OCI-LY1 (cell line): Measurements from ENCODE around the gene ADAMTS17.

Experiments
- H2AFZ ChIP-seq: fragments of 200-600 bp; sonication (generic), shearing (Covaris generic); 2 replicates; pipeline ENCODE4 v1.6.0; 2014; ENCODE audit warnings: antibody characterized with exemption, mild to moderate bottlenecking, low read length
- H3F3A ChIP-seq: fragments of 200-600 bp; sonication (generic), shearing (Covaris generic); 2 replicates; pipeline ENCODE4 v1.6.0; 2014; ENCODE audit warnings: mild to moderate bottlenecking, antibody characterized with exemption, low read length, moderate library complexity; ENCODE audit not compliant: insufficient read depth
- H3K27ac ChIP-seq: fragments of 200-600 bp; sonication (generic); 2 replicates; pipeline ENCODE4 v1.5.1; 2014; ENCODE audit warnings: low read length, mixed run types, mild to moderate bottlenecking, low read depth; ENCODE audit not compliant: poor library complexity, severe bottlenecking
- H3K27me3 ChIP-seq: fragments of 200-600 bp; sonication (generic); 2 replicates; pipeline ENCODE4 v1.6.0; 2014; ENCODE audit warnings: antibody characterized with exemption, mild to moderate bottlenecking, low read length, moderate library complexity; ENCODE audit not compliant: insufficient read depth
- H3K36me3 ChIP-seq: fragments of 200-600 bp; sonication (generic); 2 replicates; pipeline ENCODE4 v1.6.1; 2014; ENCODE audit warnings: mild to moderate bottlenecking, antibody characterized with exemption, low read length, moderate library complexity, mixed read lengths; ENCODE audit not compliant: insufficient read depth
- H3K4me1 ChIP-seq: fragments of 200-600 bp; sonication (generic); 2 replicates; pipeline ENCODE4 v1.5.1; 2014; ENCODE audit warnings: mild to moderate bottlenecking, low read length, moderate library complexity; ENCODE audit not compliant: insufficient read depth, severe bottlenecking
- H3K4me2 ChIP-seq: fragments of 200-600 bp; sonication (generic), shearing (Covaris generic); 2 replicates; pipeline ENCODE4 v1.6.1; 2014; ENCODE audit warnings: low read length
- H3K4me3 ChIP-seq: fragments of 200-600 bp; sonication (generic); 2 replicates; pipeline ENCODE4 v1.5.1; 2014; ENCODE audit warnings: low read length, low read depth, mild to moderate bottlenecking, mixed read lengths; ENCODE audit not compliant: poor library complexity, severe bottlenecking
- H3K79me2 ChIP-seq: fragments of 200-600 bp; shearing (Covaris generic); 2 replicates; pipeline ENCODE4 v1.6.1; 2016; ENCODE audit warnings: mixed run types, low read length, mixed read lengths; ENCODE audit not compliant: insufficient read depth
- H3K9ac ChIP-seq: fragments of 200-600 bp; sonication (generic), shearing (Covaris generic); 2 replicates; pipeline ENCODE4 v1.6.1; 2014; ENCODE audit warnings: mild to moderate bottlenecking, low read length, mixed read lengths
- H3K9me2 ChIP-seq: fragments of 200-600 bp; sonication (generic), shearing (Covaris generic); 2 replicates; pipeline ENCODE4 v1.6.1; 2014; ENCODE audit warnings: low read depth, mild to moderate bottlenecking, low read length, mixed read lengths
- H3K9me3 ChIP-seq: fragments of 200-600 bp; shearing (Covaris generic); 2 replicates; pipeline ENCODE4 v1.6.1; 2014; ENCODE audit warnings: low read length, mixed read lengths
- H4K20me1 ChIP-seq: fragments of 200-600 bp; sonication (generic), shearing (Covaris generic); 2 replicates; pipeline ENCODE4 v1.6.0; 2016; ENCODE audit warnings: mild to moderate bottlenecking, low read length; ENCODE audit not compliant: insufficient read depth
- CTCF ChIP-seq: fragments of 200-600 bp; sonication (generic), shearing (Covaris generic); IDR thresholded peaks from 2 replicates; pipeline ENCODE4 v1.5.1; 2017; ENCODE audit warnings: mild to moderate bottlenecking, antibody characterized with exemption, low read length, moderate library complexity, mixed read lengths
- EZH2 ChIP-seq: fragments of 200-600 bp; sonication (generic), shearing (Covaris generic); IDR thresholded peaks from 2 replicates; pipeline ENCODE4 v1.8.0; 2017; ENCODE audit warnings: borderline replicate concordance, mixed run types, mild to moderate bottlenecking, antibody characterized with exemption, low read length, moderate library complexity, mixed read lengths

The ADAMTS17 gene

GRCh38 chr15:100083572-100083971 lies 258.2 kb downstream of the ADAMTS17 start:
- Histone ChIP-seq H3K4me2 (no peak overlapping the region), H3K79me2 (no peaks in the 10 kb centered on the region), H3K36me3 (no peaks in the 10 kb centered on the region), H3K9me2 (no peaks in the 10 kb centered on the region), H3K9me3 (no peaks in the 10 kb centered on the region), H3K9ac (no peak overlapping the region), H3K27me3 (no peaks in the 10 kb centered on the region), H4K20me1 (no peaks in the 10 kb centered on the region), H3K4me3 (no peak overlapping the region), H2AFZ (no peak overlapping the region), H3K27ac (no peak overlapping the region), H3F3A (no peaks in the 10 kb centered on the region), H3K4me1 (no peaks in the 10 kb centered on the region)
- no peak for TF ChIP-seq EZH2
- TF ChIP-seq CTCF: no peak

GRCh38 chr15:100082761-100083402 lies 258.9 kb downstream of the ADAMTS17 start:
- no peaks in the 10 kb centered on the region for H3K36me3 ChIP-seq
- no peak overlapping the region for H3K4me2 ChIP-seq
- no peak overlapping the region for H2AFZ ChIP-seq
- no peaks in the 10 kb centered on the region for H3K4me1 ChIP-seq
- no peaks in the 10 kb centered on the region for H3K27me3 ChIP-seq
- H3K79me2 ChIP-seq: no peaks in the 10 kb centered on the region
- H3F3A ChIP-seq: no peaks in the 10 kb centered on the region
- no peak overlapping the region for H3K4me3 ChIP-seq
- H3K9ac ChIP-seq: no peak overlapping the region
- no peak overlapping the region for H3K27ac ChIP-seq
- H4K20me1 ChIP-seq: no peaks in the 10 kb centered on the region
- H3K9me3 ChIP-seq: no peaks in the 10 kb centered on the region
- H3K9me2 ChIP-seq: no peaks in the 10 kb centered on the region
- TF ChIP-seq CTCF (no peak), EZH2 (no peak)

- H3K27ac ChIP-seq: no peak overlapping the region
- no peaks in the 10 kb centered on the region for H3K4me1 ChIP-seq
- H3K27me3 ChIP-seq: no peaks in the 10 kb centered on the region
- TF ChIP-seq EZH2: no peak
- no peak for TF ChIP-seq CTCF
- no peak overlapping the region for H3K9ac ChIP-seq
- H3F3A ChIP-seq: no peaks in the 10 kb centered on the region
- H3K4me3 ChIP-seq: no peak overlapping the region
- no peaks in the 10 kb centered on the region for H3K79me2 ChIP-seq
- no peaks in the 10 kb centered on the region for H4K20me1 ChIP-seq
- no peak overlapping the region for H3K4me2 ChIP-seq
- no peaks in the 10 kb centered on the region for H3K9me2 ChIP-seq
- H2AFZ ChIP-seq: no peak overlapping the region
- H3K36me3 ChIP-seq: no peaks in the 10 kb centered on the region
- no peaks in the 10 kb centered on the region for H3K9me3 ChIP-seq
Observed at GRCh38 chr15:100081454-100081853, 260.3 kb downstream of the ADAMTS17 start.
